Brain microvascular endothelial cell (primary cell): Measurements from ENCODE around the gene TFCP2L1.

ENCODE experiments used
- DNase-seq: peaks from one replicate; pipeline ENCODE4 v3.0.0-alpha.2; 2020
- H3K27ac ChIP-seq: fragments of 250-450 bp; sonication (Bioruptor Pico); 2 replicates; pipeline ENCODE4 v1.5.1; 2020; ENCODE audit warnings: mild to moderate bottlenecking, moderate library complexity
- H3K27me3 ChIP-seq: fragments of 250-450 bp; sonication (Bioruptor Pico); replicated peaks from 2 replicates; pipeline ENCODE4 v1.5.1; 2020; ENCODE audit warnings: mild to moderate bottlenecking
- H3K36me3 ChIP-seq: fragments of 250-450 bp; sonication (Bioruptor Pico); replicated peaks from 2 replicates; pipeline ENCODE4 v1.5.1; 2020; ENCODE audit warnings: mild to moderate bottlenecking
- H3K4me3 ChIP-seq: 2 replicates; pipeline ENCODE4 v1.5.1; 2011; ENCODE audit warnings: low read depth, mild to moderate bottlenecking, control low read depth, low read length, moderate library complexity
- CTCF ChIP-seq: IDR thresholded peaks from 2 replicates; pipeline ENCODE4 v1.5.1; 2011; ENCODE audit warnings: low read depth, mild to moderate bottlenecking, moderate library complexity, low read length, control low read depth, inconsistent platforms; ENCODE audit errors: missing control alignments
- in situ Hi-C: cut with HindIII; loops from 2 replicates; pipeline ENCODE4 v1.10.0; 2017; ENCODE audit warnings: low sequenced_read_pairs, low pct_ligation_motif_present

Gene TFCP2L1

GRCh38 chr2:121256720-121257479 is 28.1 kb downstream of the TFCP2L1 start:
- TF ChIP-seq CTCF = no peak
- H3K27me3 ChIP-seq = peaks cover 2% of the 10 kb centered on the region
- no peaks in the 10 kb centered on the region for H3K36me3 ChIP-seq
- no peak overlapping the region for H3K27ac ChIP-seq
- H3K4me3 ChIP-seq = no peak overlapping the region
- in situ Hi-C loops = no loop called here
- no peak for DNase-seq

DNA sequence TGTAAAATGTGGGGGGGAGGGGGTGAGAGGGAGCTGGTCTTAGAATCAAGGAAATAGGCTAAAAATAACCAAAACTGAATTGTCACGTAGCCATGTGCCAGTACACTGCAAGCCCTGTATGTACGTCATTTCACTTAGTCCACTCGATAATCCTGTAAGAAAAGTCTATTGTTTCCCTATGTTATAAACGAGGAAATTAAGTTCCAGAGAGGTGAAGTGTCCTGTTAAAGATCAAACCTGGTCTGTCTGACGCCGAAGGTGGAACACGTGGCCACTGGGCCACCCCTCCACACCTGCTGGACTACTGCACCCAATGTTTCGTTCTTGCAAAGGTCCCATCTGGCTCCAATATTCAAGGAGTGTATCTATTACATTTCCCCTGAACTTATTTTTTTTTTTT is 29.6 kb downstream of the TFCP2L1 start:
- Histone ChIP-seq H3K36me3 (no peaks in the 10 kb centered on the region), H3K4me3 (no peak overlapping the region), H3K27ac (no peak overlapping the region), H3K27me3 (peaks cover 2% of the 10 kb centered on the region)
- in situ Hi-C loops = no loop called here
- DNase-seq = no peak
- TF ChIP-seq CTCF = no peak

- H3K36me3 ChIP-seq = no peaks in the 10 kb centered on the region
- in situ Hi-C loops = no loop called here
- DNase-seq = no peak
- H3K27me3 ChIP-seq = peaks cover 2% of the 10 kb centered on the region
- no peak overlapping the region for H3K27ac ChIP-seq
- TF ChIP-seq CTCF = no peak
- H3K4me3 ChIP-seq = no peak overlapping the region
Measured at GRCh38 chr2:121254748-121255147, 30.3 kb downstream of the TFCP2L1 start.

- no peak overlapping the region for H3K27ac ChIP-seq
- H3K27me3 ChIP-seq = peaks cover 2% of the 10 kb centered on the region
- TF ChIP-seq CTCF = no peak
- DNase-seq = no peak
- H3K4me3 ChIP-seq = no peak overlapping the region
- in situ Hi-C loops = no loop called here
- no peaks in the 10 kb centered on the region for H3K36me3 ChIP-seq
Measured at GRCh38 chr2:121253674-121254240, 31.2 kb downstream of the TFCP2L1 start.

- in situ Hi-C loops = no loop called here
- no peak for DNase-seq
- Histone ChIP-seq H3K27me3 (peaks cover 2% of the 10 kb centered on the region), H3K36me3 (no peaks in the 10 kb centered on the region), H3K4me3 (no peak overlapping the region), H3K27ac (no peak overlapping the region)
- no peak for TF ChIP-seq CTCF
Measured at GRCh38 chr2:121253021-121253673, 31.9 kb downstream of the TFCP2L1 start.
